NCI-H1417 (cell line): ENCODE measurements around the gene RNASE3.
"Not testable (repeated sequence)": the region's sequence is repeated elsewhere in the genome, so short reads cannot be mapped to it uniquely, and the experiment has no call there.

ENCODE experiments used
- DNase-seq, 3 experiments: peaks; one replicate each; lab custom pipeline; 2025; lab: John Stamatoyannopoulos, UW

Gene RNASE3

DNA sequence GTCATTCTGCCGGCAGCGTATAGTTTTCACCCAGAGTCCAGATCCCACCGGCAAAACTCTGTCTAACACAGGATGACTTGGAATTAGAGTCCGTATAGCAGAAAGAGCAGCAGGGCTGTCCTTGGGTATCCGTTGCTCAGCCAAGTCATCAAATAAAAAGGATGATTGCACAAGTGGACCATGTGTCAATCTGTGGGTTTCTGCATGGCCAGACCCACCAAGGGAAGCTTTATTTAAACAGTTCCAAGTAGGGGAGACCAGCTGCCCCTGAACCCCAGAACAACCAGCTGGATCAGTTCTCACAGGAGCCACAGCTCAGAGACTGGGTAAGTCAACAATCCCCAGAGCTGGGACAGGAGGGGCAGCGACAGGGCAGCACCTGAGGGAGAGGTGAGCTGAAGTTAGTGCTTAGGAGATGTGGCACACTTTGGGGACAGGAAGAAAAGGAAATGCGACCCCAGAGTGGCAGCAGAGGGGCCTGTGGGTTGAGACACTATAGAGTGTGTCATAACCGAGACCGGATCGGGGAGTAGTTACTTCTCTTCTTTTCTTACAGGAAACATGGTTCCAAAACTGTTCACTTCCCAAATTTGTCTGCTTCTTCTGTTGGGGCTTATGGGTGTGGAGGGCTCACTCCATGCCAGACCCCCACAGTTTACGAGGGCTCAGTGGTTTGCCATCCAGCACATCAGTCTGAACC is at the start of gene RNASE3:
TSS of gene RNASE3 (plus strand) at position 260 of the 700 bp plus-strand sequence. CDS start at position 562, 302 bp downstream.
- DNase-seq: not testable (repeated sequence)

DNA sequence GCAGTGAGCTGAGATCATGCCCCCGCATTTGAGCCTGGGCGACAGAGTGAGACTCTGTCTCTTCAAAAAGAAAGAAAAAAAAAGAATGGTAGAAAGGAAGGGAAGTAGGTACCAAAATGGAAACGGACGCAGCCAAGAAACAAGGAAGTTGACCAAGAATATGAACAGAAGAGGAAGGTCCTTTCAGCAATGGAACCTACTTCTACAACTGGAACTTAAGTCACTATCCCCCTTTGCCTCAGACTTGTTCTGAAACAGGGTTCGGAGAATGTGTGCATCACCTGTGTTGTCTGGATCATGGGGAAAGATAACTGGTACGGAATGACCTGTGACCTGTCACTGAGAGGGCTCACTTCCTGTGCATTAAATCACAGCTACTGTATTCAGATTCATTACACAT is 44.6 kb upstream of the RNASE3 start:
- no peak for DNase-seq

DNA sequence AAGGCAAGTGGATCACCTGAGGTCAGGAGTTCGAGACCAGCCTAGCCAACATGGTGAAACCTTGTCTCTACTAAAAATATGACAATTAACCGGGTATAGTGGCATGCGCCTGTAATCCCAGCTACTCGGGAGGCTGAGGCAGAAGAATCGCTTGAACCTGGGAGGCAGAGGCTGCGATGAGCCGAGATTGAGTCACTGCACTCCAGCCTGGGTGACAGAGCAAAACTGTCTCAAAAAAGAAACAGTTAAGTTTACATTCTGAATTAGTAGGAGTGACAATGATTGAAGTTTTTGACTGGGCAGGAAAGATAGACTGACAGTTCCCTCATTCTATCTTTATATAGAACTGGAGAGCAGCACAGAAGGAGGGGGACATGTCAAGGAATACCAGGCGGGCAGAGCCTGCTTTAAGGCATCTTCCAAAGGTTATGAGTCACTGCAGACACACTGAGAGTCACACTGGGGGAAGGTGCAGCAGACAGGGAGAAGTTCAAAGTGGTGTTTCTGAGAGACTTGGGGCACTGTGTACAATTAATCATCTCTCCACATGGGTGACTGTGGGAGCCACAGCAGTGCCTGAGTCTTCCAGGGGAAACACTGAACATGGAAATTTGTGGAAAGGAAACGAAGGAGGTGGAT is 42.8 kb upstream of the RNASE3 start:
- DNase-seq: no peak

DNA sequence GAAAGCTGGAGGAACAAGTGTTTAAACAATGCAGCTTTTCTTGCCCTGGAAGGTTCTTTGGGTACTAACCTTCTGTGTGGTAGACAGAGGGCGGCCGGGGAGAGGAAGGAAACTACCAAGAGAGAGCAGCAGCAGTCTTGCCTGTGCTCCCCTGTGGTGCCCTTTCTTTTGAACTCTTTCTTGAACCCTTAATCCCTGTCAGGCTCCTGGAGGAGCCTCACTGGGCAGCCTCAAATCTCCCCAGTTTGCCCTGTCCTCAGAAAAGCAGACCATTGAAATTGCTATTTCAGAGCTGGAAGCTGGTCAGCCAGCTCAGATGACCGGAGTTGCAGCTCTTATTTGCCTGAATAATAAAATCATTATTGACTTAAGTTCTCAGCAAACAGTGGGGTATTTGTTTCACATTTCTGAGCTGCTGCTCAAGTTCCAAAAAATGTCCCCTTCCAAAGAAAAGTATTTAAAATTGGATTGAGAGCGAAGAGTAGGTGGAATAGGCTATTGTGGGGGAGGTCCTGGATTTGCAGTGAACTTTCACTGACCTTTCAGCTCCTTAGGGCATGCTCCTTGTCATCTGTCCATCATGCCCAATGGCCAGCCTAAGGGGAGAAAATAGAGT is 42.1 kb upstream of the RNASE3 start:
- no peak for DNase-seq

DNA sequence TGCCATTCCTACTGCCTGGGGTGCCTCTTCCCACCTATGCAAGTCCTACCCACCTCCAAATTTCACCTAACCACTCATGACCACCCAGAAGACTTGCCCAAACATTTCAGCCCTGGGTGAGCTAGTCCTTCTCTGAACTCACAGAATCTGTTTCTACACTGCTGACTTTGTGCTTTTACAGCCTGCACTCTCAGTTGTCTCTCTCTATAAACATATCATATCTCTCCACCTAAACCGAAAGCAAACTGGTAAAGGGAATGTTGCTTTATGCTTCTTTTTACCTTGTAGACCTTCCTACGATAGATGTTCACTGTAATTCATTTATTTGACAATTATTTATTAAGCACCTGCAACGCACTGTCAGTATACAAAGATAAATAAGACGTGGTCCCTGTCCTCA is 38.1 kb upstream of the RNASE3 start:
- DNase-seq: no peak

DNA sequence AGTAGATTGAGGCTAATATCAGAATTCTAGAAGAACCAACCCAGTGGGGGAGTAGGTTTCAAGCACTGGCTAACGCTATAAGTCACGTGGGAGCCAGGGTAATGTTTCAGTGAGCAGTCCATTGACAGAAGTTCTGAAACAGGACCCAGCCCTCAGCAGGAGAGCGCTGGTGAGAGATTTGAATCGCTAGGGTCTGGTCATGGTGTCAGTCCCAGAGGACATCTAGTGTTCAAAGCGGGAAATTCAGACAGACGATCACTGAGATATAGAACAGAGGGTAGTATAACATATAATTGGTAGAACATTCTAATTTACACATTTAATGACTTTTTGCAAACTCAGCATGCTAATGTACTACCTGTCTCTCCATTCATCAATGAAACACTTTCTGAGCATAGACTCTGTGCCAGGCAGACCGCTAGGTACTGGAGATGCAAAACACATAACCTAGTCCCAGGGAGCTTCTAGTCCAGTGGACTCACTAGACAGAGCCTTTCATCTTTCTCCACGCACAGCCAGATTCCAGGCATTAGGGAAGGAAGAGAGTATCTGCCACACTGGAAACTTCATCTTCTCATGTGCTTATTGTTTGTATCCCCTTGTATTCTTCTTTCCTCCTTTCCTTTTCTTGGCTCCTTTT is 35.4 kb upstream of the RNASE3 start:
- DNase-seq: peak in 1 of 3 experiments; percentile 40

DNA sequence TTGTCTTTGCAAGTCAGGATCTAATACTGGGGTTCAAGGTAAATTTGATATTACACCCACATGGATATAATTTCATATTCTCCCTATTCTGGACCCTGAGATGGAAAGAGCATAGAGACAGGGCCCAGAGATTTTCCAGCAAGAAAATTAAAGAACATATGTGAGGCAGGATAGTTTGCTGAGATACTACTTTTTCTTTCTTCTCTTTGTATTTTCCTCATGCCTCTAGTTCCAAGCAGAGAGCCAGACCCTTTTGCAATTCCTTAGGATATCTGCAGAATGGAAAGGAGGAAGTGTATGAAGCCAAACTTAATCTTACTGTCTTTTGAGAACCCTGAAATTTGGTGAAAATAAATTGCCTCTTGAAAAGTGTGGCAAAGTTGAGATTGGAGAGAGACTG is 34.0 kb upstream of the RNASE3 start:
- no peak for DNase-seq

DNA sequence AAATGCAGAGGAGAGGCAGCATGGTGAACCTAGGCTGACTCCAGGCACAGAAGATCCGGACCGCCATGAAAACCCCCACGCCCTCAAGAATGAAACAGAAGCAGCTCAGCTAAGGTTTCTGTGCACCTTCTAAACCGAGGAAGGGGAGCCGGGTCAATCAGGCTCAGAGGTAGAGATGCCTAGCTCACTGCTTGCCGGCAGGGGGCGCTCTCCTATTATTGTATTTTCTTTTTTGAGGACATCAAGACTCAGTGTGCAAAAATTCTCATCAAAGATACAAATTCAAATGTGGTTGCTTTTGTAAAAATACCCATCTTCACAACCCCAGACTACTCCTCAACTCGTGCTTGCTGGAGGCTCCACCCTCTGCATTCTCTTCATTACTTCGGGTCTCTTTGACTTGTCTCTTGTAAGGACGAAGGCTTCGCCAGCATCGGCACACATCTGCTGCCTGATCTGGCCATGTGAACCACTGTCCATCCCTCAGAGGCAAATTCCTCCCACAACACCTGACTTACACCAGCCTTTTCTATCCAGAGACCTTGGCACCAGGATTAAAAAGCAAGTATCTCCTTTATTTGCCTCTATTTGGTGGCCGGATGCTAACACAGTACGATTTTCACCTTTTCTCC is 33.4 kb upstream of the RNASE3 start:
- peak; percentile 16 to 50 (median 47) for DNase-seq

DNA sequence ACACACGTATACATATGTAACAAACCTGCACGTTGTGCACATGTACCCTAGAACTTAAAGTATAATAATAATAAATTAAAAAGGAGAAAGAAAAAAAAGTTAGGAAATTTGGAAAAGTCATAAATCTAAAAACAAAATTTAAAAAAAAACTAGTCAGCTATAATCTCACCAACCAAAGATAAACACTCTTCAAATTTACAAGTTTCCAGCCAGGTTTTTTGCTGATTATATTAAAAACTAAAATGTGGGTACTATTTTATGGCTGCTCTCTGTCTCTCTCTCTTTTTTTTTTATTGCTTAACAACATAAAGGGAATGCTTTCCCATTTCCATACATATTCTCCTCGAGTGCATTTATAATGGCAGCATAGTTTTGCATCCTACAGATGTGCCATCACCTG is 25.0 kb upstream of the RNASE3 start:
- DNase-seq: no peak

DNA sequence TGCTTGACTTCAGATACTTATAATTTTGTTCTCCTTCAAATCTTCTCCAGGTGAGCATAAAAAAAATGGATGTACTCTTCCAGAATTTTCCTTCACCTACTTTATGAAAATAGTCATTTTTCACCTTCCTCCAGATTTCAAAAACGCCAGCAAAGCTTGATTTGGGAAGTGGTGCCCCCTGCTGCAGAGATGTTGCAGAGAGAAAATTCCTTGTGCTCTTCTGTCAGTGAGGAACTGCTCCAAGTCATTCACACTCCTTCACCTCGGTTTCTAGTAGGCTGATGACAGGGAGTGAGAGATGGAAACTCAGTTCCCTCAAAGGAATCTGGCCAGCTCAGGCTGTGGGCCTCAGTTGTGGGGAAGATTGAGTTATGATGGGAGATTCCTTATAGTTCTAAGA is 24.2 kb upstream of the RNASE3 start:
- no peak for DNase-seq

DNA sequence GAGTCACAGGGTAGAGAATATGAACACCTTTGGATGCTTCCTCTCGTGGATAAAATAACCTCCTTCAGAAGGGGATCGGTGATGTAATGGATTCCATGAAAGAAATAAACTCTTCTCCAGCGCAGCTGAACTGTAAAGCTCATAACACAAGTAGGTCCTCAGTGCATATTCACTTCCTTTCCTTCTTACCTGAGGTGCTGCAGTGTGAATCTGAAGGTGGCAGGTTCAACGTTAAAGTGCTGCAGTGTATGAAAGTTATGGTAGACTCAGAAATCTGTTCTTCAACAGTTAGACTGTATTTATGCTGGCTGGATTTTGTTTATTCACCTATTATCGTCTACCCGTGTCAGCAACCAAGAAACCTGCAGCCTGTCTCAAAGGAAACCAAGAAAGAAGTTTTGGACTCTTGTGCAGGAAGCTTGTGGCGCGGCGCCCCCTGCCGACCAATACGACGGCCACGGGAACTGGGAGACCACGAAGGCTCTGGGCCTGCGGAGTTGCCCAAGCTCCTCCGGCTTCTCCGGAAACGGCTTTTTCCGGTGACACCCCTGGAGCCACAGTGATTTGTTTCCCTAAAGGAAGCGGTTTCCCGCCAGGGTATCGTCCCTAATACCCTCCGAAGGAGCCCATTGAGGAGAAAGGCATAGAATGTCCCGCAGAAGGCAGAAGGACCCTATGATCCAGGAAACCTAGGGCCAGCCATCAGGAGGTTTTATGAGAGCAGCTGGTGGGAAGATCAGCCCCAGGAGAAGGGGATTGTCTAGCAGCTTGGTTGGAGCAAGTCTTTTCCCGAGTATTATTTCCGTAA is 17.6 kb upstream of the RNASE3 start:
- DNase-seq: peak in 2 of 3 experiments; percentile 11 to 16

DNA sequence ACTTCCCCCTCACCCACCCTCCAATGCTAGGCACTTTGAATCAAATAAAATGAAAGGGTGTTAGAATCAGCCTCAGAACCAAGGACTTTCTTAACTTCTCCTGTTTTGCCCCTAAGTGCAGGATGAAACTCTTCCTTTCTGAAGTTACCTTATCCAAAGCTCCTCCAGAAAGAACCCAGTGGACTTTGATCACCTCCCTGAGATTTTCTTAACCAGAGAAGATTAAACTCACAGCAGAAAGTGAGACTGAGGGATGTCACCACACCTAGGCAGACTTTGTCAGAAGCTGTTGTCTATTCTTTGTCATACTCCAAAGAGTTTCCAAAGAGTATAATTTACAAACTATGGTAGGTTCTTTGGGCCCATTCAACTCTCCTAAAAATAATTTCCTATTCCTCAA is 14.2 kb upstream of the RNASE3 start:
- no peak for DNase-seq

DNA sequence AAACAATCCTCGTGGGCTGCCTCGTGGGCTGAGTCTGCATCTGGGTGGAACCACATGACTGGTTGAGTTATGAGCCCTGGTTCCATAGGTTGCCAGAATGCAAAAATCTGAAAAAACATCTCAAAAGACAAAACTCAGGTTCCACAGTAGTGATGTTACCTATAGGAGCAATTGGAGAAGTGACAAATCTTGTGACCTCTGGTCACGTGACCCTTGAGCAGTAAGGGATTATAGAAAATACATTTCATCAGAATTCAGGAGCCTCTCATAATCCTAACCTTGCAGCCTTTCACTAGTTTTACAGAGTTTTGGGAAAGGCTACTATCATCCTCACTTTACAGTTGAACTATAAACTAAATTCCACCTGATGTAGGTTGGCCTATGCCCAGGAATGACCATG is 12.5 kb upstream of the RNASE3 start:
- DNase-seq: no peak

DNA sequence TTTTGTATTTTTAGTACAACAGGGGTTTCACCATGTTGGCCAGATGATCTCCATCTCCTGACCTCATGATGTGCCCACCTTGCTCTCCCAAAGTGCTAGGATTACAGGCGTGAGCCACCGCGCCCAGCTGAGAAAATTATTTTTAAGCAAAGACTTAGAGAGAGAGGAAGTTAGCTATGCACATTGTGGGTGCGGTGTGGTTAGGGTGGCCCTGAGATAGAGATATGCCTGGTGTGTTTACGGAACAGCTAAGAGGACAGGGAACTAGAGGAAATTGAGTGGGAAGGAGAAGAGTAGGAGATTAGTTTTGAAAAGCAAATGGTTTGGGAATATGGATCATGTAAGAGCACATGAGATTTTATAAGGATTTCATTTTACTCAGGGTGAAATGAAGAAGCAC is 10.0 kb upstream of the RNASE3 start:
- DNase-seq: not testable (repeated sequence)

DNA sequence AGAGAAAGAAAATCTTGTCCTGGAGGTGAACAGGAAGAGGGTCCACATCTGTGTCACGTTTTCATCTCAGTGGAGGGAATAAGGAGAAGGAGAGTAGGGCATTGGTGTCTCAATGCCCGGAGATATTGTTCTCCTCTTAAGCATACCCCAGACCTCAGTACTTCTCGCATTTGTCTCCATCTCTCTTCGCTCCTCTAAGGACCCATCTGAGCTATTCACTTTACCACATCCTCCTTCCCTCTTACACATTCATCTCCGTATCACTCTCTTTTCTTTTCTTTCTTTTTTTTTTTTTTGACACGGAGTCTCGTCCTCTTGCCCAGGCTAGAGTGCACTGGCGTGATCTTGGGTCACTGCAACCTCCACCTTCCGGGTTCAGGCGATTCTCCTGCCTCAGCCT is 8.4 kb upstream of the RNASE3 start:
- not testable (repeated sequence) for DNase-seq

DNA sequence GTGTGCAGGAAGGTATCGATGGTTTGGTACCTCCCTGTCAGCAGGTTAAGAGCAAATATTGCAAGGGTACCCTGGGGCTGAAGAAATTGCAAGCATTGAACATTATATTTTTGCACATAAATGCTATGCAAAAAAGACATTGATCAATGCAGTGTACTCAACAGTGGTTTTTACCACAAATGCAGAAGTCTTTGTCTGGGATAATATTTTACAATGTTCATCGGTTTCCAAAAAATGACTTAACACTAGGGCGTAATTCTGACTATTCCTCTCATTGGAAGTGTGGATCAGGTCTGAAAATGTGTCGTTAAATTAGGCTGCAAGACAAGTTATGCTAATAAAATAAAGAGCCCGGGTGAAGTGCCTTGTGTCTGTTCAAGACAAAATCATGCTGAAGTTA is 2.8 kb upstream of the RNASE3 start:
- DNase-seq: not testable (repeated sequence)

DNA sequence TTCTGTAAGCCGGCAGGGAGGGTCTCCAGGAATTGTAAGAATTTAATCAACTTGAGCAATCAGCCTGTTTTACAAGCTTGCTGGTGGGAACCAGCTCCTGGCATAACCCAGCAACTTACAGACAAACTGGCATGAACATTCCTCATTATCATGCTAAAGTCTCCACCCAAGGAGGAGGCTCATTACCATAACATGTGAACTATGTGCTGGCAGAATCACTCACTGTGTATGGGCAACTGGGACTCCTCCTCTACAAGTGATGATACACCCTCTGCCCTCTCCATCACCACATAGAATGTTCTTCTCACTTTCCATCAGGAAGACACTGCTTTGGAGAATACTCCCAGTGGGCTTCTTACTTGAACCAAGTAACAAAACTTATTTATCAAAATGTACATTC is 4.1 kb downstream of the RNASE3 start:
- not testable (repeated sequence) for DNase-seq

DNA sequence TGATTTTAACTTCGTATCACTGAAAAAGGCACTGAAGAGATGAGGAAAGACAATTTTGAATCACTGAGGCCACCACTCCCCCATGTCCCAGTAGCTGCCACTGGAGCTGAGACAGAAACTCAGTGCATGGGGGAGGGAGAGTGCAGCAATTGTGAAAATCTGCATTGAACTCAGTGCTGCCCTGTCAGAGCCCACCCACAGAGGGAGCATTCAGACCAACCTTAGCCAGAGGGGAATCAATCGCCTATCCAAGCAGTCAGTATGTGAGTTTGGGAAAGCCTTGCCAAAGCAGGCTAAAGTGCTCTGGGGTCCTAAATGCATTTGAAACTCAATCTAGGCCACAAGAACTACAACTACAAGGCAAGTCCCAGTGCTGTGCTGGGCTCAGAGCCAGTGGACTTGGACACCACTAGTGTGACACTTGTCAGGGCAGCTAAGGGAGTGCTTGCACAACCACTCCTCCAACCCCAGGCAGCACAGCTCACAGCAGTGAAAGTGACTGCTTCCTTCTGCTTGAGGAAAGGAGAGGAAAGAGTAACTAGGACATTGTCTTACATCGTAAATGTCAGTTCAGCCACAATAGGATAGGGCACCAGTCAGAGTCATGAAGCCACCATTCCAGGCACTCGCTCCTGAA is 13.3 kb downstream of the RNASE3 start:
- no peak for DNase-seq

DNA sequence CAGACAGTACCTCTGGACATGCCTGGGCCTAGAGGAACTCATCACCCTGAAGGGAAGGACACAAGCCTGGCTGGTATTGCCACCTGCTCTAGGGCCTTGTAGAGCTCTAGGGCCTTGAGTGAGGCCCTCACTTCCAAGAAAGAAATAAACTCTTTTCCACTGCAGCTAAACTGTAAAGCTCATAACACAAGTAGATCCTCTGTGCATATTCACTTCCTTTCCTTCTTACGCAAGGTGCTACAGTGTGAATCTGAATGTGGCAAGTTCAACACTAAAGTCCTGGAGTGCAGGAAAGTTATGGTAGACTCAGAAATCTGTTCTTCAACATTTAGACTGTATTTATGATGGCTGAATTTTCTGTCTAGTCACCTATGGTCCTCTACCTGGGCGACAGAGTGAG is 14.5 kb downstream of the RNASE3 start:
- DNase-seq: no peak

DNA sequence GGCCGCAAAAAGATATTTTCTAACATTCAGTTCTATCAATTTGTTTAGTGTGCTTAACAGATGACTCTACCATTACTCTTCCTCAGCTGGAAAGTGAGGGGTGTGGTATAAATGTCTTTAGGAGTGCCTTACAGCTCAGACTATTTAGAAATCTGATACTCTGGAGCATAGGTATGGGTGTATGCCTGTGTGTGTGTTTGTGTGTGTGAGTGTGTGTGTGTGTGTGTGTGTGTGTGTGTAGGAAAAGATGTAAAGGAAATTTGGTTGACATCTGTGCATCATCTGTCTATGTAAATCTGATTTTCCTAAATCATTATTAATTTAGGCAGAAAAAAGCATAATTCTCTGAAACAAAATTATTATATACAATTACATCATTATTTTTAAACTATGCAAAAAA is 16.0 kb downstream of the RNASE3 start:
- no peak for DNase-seq

DNA sequence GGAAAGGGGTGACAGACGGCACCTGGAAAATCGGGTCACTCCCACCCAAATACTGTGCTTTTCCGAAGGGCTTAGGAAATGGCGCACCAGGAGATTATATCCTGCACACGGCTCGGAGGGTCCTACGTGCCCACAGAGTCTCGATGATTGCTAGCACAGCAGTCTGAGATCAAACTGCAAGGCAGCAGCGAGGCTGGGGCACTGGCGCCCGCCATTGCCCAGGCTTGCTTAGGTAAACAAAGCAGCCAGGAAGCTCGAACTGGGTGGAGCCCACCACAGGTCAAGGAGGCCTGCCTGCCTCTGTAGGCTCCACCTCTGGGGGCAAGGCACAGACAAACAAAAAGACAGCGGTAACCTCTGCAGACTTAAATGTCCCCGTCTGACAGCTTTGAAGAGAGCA is 19.6 kb downstream of the RNASE3 start:
- DNase-seq: not testable (repeated sequence)
